CD4-positive, alpha-beta T cell treated with Interleukin-2 at 100 ng/mL for 4 hours (primary cell): ENCODE data around the gene AMZ1.

Experiments used
- DNase-seq: peaks from one replicate; pipeline ENCODE4 v3.0.0-alpha.2; 2020; ENCODE audit warnings: low spot score

Gene AMZ1

GRCh38 chr7:2687881-2688318 is at the start of gene AMZ1:
AMZ1 (plus strand) TSS chr7:2688202; CDS start chr7:2700452, 12,250 bp downstream.
- DNase-seq: no peak

GRCh38 chr7:2638224-2638991 is 49.6 kb upstream of the AMZ1 start:
- DNase-seq: no peak

- DNase-seq: no peak
Observed at GRCh38 chr7:2639181-2639681, 48.8 kb upstream of the AMZ1 start.

- no peak for DNase-seq
Observed at GRCh38 chr7:2639695-2640481, 48.1 kb upstream of the AMZ1 start.

- DNase-seq: no peak
Observed at GRCh38 chr7:2640482-2640830, 47.5 kb upstream of the AMZ1 start.

- no peak for DNase-seq
Observed at GRCh38 chr7:2640846-2641316, 47.1 kb upstream of the AMZ1 start.

- DNase-seq: no peak
Observed at GRCh38 chr7:2641406-2642393, 46.3 kb upstream of the AMZ1 start.

GRCh38 chr7:2643386-2644219 is 44.4 kb upstream of the AMZ1 start:
- DNase-seq: no peak

GRCh38 chr7:2644220-2644561 is 43.8 kb upstream of the AMZ1 start:
- no peak for DNase-seq

- no peak for DNase-seq
Observed at GRCh38 chr7:2644562-2645273, 43.3 kb upstream of the AMZ1 start.

GRCh38 chr7:2645274-2645868 is 42.6 kb upstream of the AMZ1 start:
- DNase-seq: peak; percentile 38

- DNase-seq: no peak
Observed at GRCh38 chr7:2646336-2646679, 41.7 kb upstream of the AMZ1 start.

GRCh38 chr7:2646680-2647571 is 41.1 kb upstream of the AMZ1 start:
- no peak for DNase-seq

GRCh38 chr7:2647594-2648172 is 40.3 kb upstream of the AMZ1 start:
- no peak for DNase-seq

- DNase-seq: no peak
Observed at GRCh38 chr7:2649139-2649838, 38.7 kb upstream of the AMZ1 start.

- DNase-seq: no peak
Observed at GRCh38 chr7:2649991-2650390, 38.0 kb upstream of the AMZ1 start.

- no peak for DNase-seq
Observed at GRCh38 chr7:2650451-2650850, 37.6 kb upstream of the AMZ1 start.

- no peak for DNase-seq
Observed at GRCh38 chr7:2651336-2651735, 36.7 kb upstream of the AMZ1 start.
